ENCODE results near the gene ZKSCAN2. TPM values are rescaled to one million over a fixed set of nuclear protein-coding genes. Genes with fewer than 3 reads are reported as not detected.

ZKSCAN2 gene
- total RNA-seq (ENCODE audit: low replicate concordance), result 5.6 and 7.3 TPM in 2 replicates

DNA sequence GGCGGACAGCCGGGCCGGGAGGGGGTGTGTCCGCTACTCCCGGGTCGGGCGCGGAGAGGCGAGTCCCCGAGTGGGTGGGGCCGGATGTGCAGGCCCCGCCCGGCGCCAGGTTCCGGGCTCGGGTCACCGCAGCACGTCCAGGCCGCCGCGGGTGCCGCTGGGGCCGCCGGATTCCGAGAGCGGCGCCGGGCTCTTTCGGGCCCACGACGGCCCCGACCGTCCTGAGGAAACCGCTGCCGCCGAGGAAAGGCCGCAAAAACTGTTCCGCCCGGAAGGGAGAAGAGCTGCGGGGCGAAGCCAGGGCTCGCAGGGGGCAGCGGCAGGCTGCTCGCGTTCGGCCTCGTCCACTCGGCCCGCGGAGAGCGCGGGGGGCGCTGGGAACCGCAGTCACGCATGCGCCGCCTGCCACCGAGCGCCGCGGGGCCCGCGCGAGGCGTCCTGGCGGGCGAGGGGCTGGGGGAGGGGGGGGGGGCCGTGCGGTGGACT is at the start of gene ZKSCAN2:
Gene ZKSCAN2 (minus strand): TSS at position 376 of the 486 bp plus-strand sequence. CDS start 718 bp downstream, outside the sequence.
- DNase-seq (ENCODE audit: low read depth), result peak; percentile 84
- TF ChIP-seq, protein P1, sequence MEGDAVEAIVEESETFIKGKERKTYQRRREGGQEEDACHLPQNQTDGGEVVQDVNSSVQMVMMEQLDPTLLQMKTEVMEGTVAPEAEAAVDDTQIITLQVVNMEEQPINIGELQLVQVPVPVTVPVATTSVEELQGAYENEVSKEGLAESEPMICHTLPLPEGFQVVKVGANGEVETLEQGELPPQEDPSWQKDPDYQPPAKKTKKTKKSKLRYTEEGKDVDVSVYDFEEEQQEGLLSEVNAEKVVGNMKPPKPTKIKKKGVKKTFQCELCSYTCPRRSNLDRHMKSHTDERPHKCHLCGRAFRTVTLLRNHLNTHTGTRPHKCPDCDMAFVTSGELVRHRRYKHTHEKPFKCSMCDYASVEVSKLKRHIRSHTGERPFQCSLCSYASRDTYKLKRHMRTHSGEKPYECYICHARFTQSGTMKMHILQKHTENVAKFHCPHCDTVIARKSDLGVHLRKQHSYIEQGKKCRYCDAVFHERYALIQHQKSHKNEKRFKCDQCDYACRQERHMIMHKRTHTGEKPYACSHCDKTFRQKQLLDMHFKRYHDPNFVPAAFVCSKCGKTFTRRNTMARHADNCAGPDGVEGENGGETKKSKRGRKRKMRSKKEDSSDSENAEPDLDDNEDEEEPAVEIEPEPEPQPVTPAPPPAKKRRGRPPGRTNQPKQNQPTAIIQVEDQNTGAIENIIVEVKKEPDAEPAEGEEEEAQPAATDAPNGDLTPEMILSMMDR (IDR thresholded peaks at IDR 0.05; ENCODE audit: insufficient read depth, low read length), result no peak

GRCh38 chr16:25299792-25300590 is 42.3 kb upstream of the ZKSCAN2 start:
- DNase-seq (ENCODE audit: low read depth), result no peak
- TF ChIP-seq, protein P1 (IDR thresholded peaks at IDR 0.05; ENCODE audit: insufficient read depth, low read length), result no peak
- H3K4me3 ChIP-seq (ENCODE audit: low read depth, low read length), result no peak overlapping the region

More for the DNA sequence above, at the start of gene ZKSCAN2:
- H3K4me3 ChIP-seq (ENCODE audit: low read depth, low read length), result peak within 1 kb of the TSS; percentile 81

DNA sequence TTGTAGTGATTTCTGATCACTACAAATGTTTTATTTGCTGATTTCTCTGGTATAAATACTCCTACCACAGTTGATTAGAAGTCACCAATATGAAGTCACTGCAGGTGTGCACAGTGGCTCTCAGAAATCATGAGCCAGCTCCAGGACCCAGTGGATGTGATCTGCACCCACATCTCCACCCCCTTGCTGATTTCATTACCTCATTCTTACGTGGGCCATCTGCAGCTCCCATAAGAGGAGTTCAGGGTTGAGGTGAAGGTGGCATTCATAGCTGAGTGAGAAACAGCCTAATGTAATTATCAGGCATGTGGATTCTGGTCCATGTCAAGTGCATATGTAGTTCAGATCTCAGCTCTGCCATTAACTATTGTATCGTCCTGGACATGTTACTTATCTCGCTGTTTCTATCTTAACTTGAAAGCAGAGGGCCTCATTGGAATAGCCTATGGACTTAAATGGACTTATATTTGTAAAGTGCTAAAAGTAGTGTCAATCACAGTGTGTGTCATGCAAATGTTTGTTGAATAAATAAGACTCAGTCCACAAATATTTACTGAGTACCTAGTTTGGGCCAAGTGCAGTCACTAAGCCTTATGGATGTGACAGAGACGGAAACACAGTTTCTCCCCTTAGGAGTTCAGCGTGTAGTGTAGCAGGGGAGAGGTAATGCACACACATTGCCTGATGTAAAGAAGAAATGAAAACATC is 40.7 kb upstream of the ZKSCAN2 start:
- DNase-seq (ENCODE audit: low read depth), result no peak
- H3K4me3 ChIP-seq (ENCODE audit: low read depth, low read length), result no peak overlapping the region
- TF ChIP-seq, protein P1 (IDR thresholded peaks at IDR 0.05; ENCODE audit: insufficient read depth, low read length), result no peak

DNA sequence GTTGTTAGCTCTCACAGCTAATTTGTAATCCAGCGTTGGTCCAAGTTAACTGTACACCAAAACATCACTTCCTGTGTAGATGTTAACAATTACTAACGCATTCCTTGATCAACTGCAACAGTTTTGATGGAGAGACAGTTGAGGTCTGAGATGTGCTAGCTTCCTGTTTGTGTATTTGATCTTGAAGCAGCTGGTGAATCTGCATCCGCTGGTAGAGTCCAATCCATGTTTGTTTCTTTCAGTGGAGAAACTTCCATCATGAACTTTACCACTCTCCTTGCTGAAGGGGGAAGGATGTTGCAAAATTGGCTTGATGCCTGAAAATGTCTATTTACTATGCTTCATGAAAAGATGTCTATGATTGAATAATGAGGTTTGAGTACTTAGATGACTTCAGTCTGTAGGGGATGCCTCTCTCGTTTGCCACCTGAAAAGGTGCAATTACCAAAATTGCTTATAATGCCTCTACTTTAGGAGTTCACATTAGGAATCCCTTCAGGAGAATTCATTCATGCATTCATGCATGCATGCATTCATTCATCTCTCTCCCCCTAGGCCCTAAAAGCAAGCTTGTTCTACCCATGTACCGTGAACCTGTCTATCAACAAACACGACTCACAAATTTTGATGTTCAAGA is 39.6 kb upstream of the ZKSCAN2 start:
- H3K4me3 ChIP-seq (ENCODE audit: low read depth, low read length), result no peak overlapping the region
- TF ChIP-seq, protein P1 (IDR thresholded peaks at IDR 0.05; ENCODE audit: insufficient read depth, low read length), result no peak
- no peak for DNase-seq (ENCODE audit: low read depth)

GRCh38 chr16:25291580-25291979 is 33.9 kb upstream of the ZKSCAN2 start:
- TF ChIP-seq, protein P1 (IDR thresholded peaks at IDR 0.05; ENCODE audit: insufficient read depth, low read length), result no peak
- no peak overlapping the region for H3K4me3 ChIP-seq (ENCODE audit: low read depth, low read length)
- no peak for DNase-seq (ENCODE audit: low read depth)

DNA sequence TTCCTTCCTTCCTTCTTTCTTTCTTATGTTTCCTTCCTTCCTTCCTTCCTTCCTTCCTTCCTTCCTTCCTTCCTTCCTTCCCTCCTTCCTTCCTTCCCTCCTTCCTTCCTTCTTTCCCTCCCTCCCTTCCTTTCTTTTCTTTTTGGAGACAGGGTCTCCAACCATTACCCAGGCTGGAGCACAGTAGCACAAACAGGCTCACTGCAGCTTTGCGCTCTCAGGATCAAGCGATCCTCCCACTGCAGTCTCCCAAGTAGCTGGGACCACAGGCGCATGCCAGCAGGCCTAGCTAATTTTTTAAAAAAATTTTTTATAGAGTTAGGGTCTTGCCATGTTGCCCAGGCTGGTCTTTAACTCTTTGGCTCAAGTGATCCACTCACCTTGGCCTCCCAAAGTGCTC is 31.8 kb upstream of the ZKSCAN2 start:
- H3K4me3 ChIP-seq (ENCODE audit: low read depth, low read length), result no peak overlapping the region
- TF ChIP-seq, protein P1 (IDR thresholded peaks at IDR 0.05; ENCODE audit: insufficient read depth, low read length), result no peak
- DNase-seq (ENCODE audit: low read depth), result no peak

Measured in fibroblast of the aortic adventitia (primary cell).